Measurements from ENCODE around the gene CWF19L2.
"Not testable (repeated sequence)": the region's sequence is repeated elsewhere in the genome, so short reads cannot be mapped to it uniquely, and the experiment has no call there.

CWF19L2 gene

GRCh38 chr11:107408762-107409211 lies 48.8 kb downstream of the CWF19L2 start:
- H3K36me3 ChIP-seq (ENCODE audit: insufficient read depth, low read length), result peaks cover 19% of the 10 kb centered on the region
- no peak overlapping the region for H2AFZ ChIP-seq (ENCODE audit: low read depth, low read length)
- no peaks in the 10 kb centered on the region for H3K9me3 ChIP-seq (ENCODE audit: low read length)
- no peak overlapping the region for H3K4me3 ChIP-seq (ENCODE audit: low read length)
- H3K27me3 ChIP-seq (ENCODE audit: insufficient read depth, low read length), result no peaks in the 10 kb centered on the region
- peaks cover 2% of the 10 kb centered on the region for H3K4me1 ChIP-seq (ENCODE audit: insufficient read depth, low read length)

GRCh38 chr11:107405260-107405659 lies 52.4 kb downstream of the CWF19L2 start:
- Histone ChIP-seq H3K9me3 (ENCODE audit: low read length) (peaks cover 3% of the 10 kb centered on the region), H3K27me3 (ENCODE audit: insufficient read depth, low read length) (no peaks in the 10 kb centered on the region), H3K36me3 (ENCODE audit: insufficient read depth, low read length) (peaks cover 10% of the 10 kb centered on the region), H3K4me1 (ENCODE audit: insufficient read depth, low read length) (no peaks in the 10 kb centered on the region), H2AFZ (ENCODE audit: low read depth, low read length) (no peak overlapping the region), H3K4me3 (ENCODE audit: low read length) (no peak overlapping the region)

- not testable (repeated sequence) for H3K4me1 ChIP-seq (ENCODE audit: insufficient read depth, low read length); H2AFZ ChIP-seq (ENCODE audit: low read depth, low read length); H3K9me3 ChIP-seq (ENCODE audit: low read length); H3K4me3 ChIP-seq (ENCODE audit: low read length); H3K27me3 ChIP-seq (ENCODE audit: insufficient read depth, low read length); H3K36me3 ChIP-seq (ENCODE audit: insufficient read depth, low read length)
Observed at GRCh38 chr11:107401131-107401530, 56.5 kb downstream of the CWF19L2 start.

GRCh38 chr11:107397357-107397756 lies 60.3 kb downstream of the CWF19L2 start:
- peaks cover 4% of the 10 kb centered on the region for H3K36me3 ChIP-seq (ENCODE audit: insufficient read depth, low read length)
- H3K4me3 ChIP-seq (ENCODE audit: low read length), result no peak overlapping the region
- H3K9me3 ChIP-seq (ENCODE audit: low read length), result peaks cover 5% of the 10 kb centered on the region
- no peak overlapping the region for H2AFZ ChIP-seq (ENCODE audit: low read depth, low read length)
- H3K4me1 ChIP-seq (ENCODE audit: insufficient read depth, low read length), result no peaks in the 10 kb centered on the region
- H3K27me3 ChIP-seq (ENCODE audit: insufficient read depth, low read length), result no peaks in the 10 kb centered on the region

- Histone ChIP-seq H3K4me3 (ENCODE audit: low read length) (no peak overlapping the region), H2AFZ (ENCODE audit: low read depth, low read length) (no peak overlapping the region), H3K4me1 (ENCODE audit: insufficient read depth, low read length) (no peaks in the 10 kb centered on the region), H3K27me3 (ENCODE audit: insufficient read depth, low read length) (no peaks in the 10 kb centered on the region), H3K9me3 (ENCODE audit: low read length) (no peaks in the 10 kb centered on the region), H3K36me3 (ENCODE audit: insufficient read depth, low read length) (peaks cover 28% of the 10 kb centered on the region)
Observed at GRCh38 chr11:107392611-107393010, 65.0 kb downstream of the CWF19L2 start.

- not testable (repeated sequence) for H3K4me1 ChIP-seq (ENCODE audit: insufficient read depth, low read length); H2AFZ ChIP-seq (ENCODE audit: low read depth, low read length); H3K27me3 ChIP-seq (ENCODE audit: insufficient read depth, low read length); H3K4me3 ChIP-seq (ENCODE audit: low read length); H3K9me3 ChIP-seq (ENCODE audit: low read length)
- peaks cover 26% of the 10 kb centered on the region for H3K36me3 ChIP-seq (ENCODE audit: insufficient read depth, low read length)
Observed at GRCh38 chr11:107390701-107391100, 66.9 kb downstream of the CWF19L2 start.

- no peaks in the 10 kb centered on the region for H3K4me1 ChIP-seq (ENCODE audit: insufficient read depth, low read length)
- no peaks in the 10 kb centered on the region for H3K27me3 ChIP-seq (ENCODE audit: insufficient read depth, low read length)
- no peak overlapping the region for H2AFZ ChIP-seq (ENCODE audit: low read depth, low read length)
- no peak overlapping the region for H3K4me3 ChIP-seq (ENCODE audit: low read length)
- no peaks in the 10 kb centered on the region for H3K9me3 ChIP-seq (ENCODE audit: low read length)
- peaks cover 25% of the 10 kb centered on the region for H3K36me3 ChIP-seq (ENCODE audit: insufficient read depth, low read length)
Observed at GRCh38 chr11:107387666-107388065, 70.0 kb downstream of the CWF19L2 start.

GRCh38 chr11:107385361-107385981 lies 72.2 kb downstream of the CWF19L2 start:
- Histone ChIP-seq H3K27me3 (ENCODE audit: insufficient read depth, low read length) (no peaks in the 10 kb centered on the region), H3K36me3 (ENCODE audit: insufficient read depth, low read length) (peaks cover 14% of the 10 kb centered on the region), H3K4me1 (ENCODE audit: insufficient read depth, low read length) (no peaks in the 10 kb centered on the region), H3K9me3 (ENCODE audit: low read length) (no peaks in the 10 kb centered on the region), H2AFZ (ENCODE audit: low read depth, low read length) (no peak overlapping the region), H3K4me3 (ENCODE audit: low read length) (no peak overlapping the region)

- Histone ChIP-seq H2AFZ (ENCODE audit: low read depth, low read length) (no peak overlapping the region), H3K36me3 (ENCODE audit: insufficient read depth, low read length) (peaks cover 3% of the 10 kb centered on the region), H3K4me1 (ENCODE audit: insufficient read depth, low read length) (no peaks in the 10 kb centered on the region), H3K9me3 (ENCODE audit: low read length) (no peaks in the 10 kb centered on the region), H3K27me3 (ENCODE audit: insufficient read depth, low read length) (no peaks in the 10 kb centered on the region), H3K4me3 (ENCODE audit: low read length) (no peak overlapping the region)
Observed at GRCh38 chr11:107384144-107384852, 73.3 kb downstream of the CWF19L2 start.

- no peaks in the 10 kb centered on the region for H3K9me3 ChIP-seq (ENCODE audit: low read length)
- no peak overlapping the region for H3K4me3 ChIP-seq (ENCODE audit: low read length)
- no peaks in the 10 kb centered on the region for H3K4me1 ChIP-seq (ENCODE audit: insufficient read depth, low read length)
- no peaks in the 10 kb centered on the region for H3K27me3 ChIP-seq (ENCODE audit: insufficient read depth, low read length)
- H3K36me3 ChIP-seq (ENCODE audit: insufficient read depth, low read length), result no peaks in the 10 kb centered on the region
- H2AFZ ChIP-seq (ENCODE audit: low read depth, low read length), result no peak overlapping the region
Observed at GRCh38 chr11:107372439-107372838, 85.2 kb downstream of the CWF19L2 start.

- H2AFZ ChIP-seq (ENCODE audit: low read depth, low read length), result no peak overlapping the region
- no peaks in the 10 kb centered on the region for H3K4me1 ChIP-seq (ENCODE audit: insufficient read depth, low read length)
- no peaks in the 10 kb centered on the region for H3K36me3 ChIP-seq (ENCODE audit: insufficient read depth, low read length)
- H3K4me3 ChIP-seq (ENCODE audit: low read length), result no peak overlapping the region
- H3K27me3 ChIP-seq (ENCODE audit: insufficient read depth, low read length), result no peaks in the 10 kb centered on the region
- no peaks in the 10 kb centered on the region for H3K9me3 ChIP-seq (ENCODE audit: low read length)
Observed at GRCh38 chr11:107370390-107370789, 87.2 kb downstream of the CWF19L2 start.

GRCh38 chr11:107359701-107360100 lies 97.9 kb downstream of the CWF19L2 start:
- Histone ChIP-seq H3K4me1 (ENCODE audit: insufficient read depth, low read length) (no peaks in the 10 kb centered on the region), H3K4me3 (ENCODE audit: low read length) (no peak overlapping the region), H3K9me3 (ENCODE audit: low read length) (peaks cover 9% of the 10 kb centered on the region), H2AFZ (ENCODE audit: low read depth, low read length) (no peak overlapping the region), H3K27me3 (ENCODE audit: insufficient read depth, low read length) (no peaks in the 10 kb centered on the region), H3K36me3 (ENCODE audit: insufficient read depth, low read length) (no peaks in the 10 kb centered on the region)

- Histone ChIP-seq H3K4me3 (ENCODE audit: low read length) (no peak overlapping the region), H3K36me3 (ENCODE audit: insufficient read depth, low read length) (no peaks in the 10 kb centered on the region), H2AFZ (ENCODE audit: low read depth, low read length) (no peak overlapping the region), H3K27me3 (ENCODE audit: insufficient read depth, low read length) (no peaks in the 10 kb centered on the region), H3K9me3 (ENCODE audit: low read length) (peaks cover 9% of the 10 kb centered on the region), H3K4me1 (ENCODE audit: insufficient read depth, low read length) (no peaks in the 10 kb centered on the region)
Observed at GRCh38 chr11:107357877-107358276, 99.7 kb downstream of the CWF19L2 start.

GRCh38 chr11:107354780-107355179 lies 102.8 kb downstream of the CWF19L2 start:
- Histone ChIP-seq H3K36me3 (ENCODE audit: insufficient read depth, low read length) (no peaks in the 10 kb centered on the region), H3K27me3 (ENCODE audit: insufficient read depth, low read length) (no peaks in the 10 kb centered on the region), H2AFZ (ENCODE audit: low read depth, low read length) (no peak overlapping the region), H3K9me3 (ENCODE audit: low read length) (peaks cover 2% of the 10 kb centered on the region), H3K4me3 (ENCODE audit: low read length) (no peak overlapping the region), H3K4me1 (ENCODE audit: insufficient read depth, low read length) (no peaks in the 10 kb centered on the region)

Measured in neuron (in vitro differentiated cells).